Epithelial cell of esophagus (primary cell): ENCODE results near the gene MRPS14.

Source experiments
- DNase-seq: peaks from one replicate; pipeline ENCODE4 v3.0.0; 2010; ENCODE audit warnings: low read depth
- H3K4me3 ChIP-seq: 2 replicates; pipeline ENCODE4 v1.5.1; 2011; ENCODE audit warnings: mild to moderate bottlenecking, low read length, control low read depth
- CTCF ChIP-seq: IDR thresholded peaks from 2 replicates; pipeline ENCODE4 v1.5.1; 2011; ENCODE audit warnings: low read depth, mild to moderate bottlenecking, low read length, control low read depth, inconsistent platforms; ENCODE audit not compliant: insufficient read depth; ENCODE audit errors: missing control alignments

MRPS14 gene

GRCh38 chr1:174984952-174985351, 38.3 kb downstream of the MRPS14 start:
- no peak for DNase-seq
- H3K4me3 ChIP-seq = no peak overlapping the region
- TF ChIP-seq CTCF = no peak

- peak; percentile 64 for DNase-seq
- H3K4me3 ChIP-seq = no peak overlapping the region
- TF ChIP-seq CTCF = peak; percentile 52
Observed at GRCh38 chr1:174982971-174983689, 40.1 kb downstream of the MRPS14 start.

GRCh38 chr1:174976436-174977108, 46.7 kb downstream of the MRPS14 start:
- peak; percentile 81 for DNase-seq
- H3K4me3 ChIP-seq = no peak overlapping the region
- TF ChIP-seq CTCF = no peak

GRCh38 chr1:174975764-174976163, 47.5 kb downstream of the MRPS14 start:
- no peak for DNase-seq
- no peak for TF ChIP-seq CTCF
- H3K4me3 ChIP-seq = no peak overlapping the region

- no peak for TF ChIP-seq CTCF
- no peak overlapping the region for H3K4me3 ChIP-seq
- no peak for DNase-seq
Observed at GRCh38 chr1:174974711-174975119, 48.5 kb downstream of the MRPS14 start.

- H3K4me3 ChIP-seq = no peak overlapping the region
- DNase-seq = no peak
- TF ChIP-seq CTCF = no peak
Observed at GRCh38 chr1:174971902-174972301, 51.3 kb downstream of the MRPS14 start.

GRCh38 chr1:174971466-174971865, 51.8 kb downstream of the MRPS14 start:
- no peak for DNase-seq
- TF ChIP-seq CTCF = no peak
- H3K4me3 ChIP-seq = no peak overlapping the region
